HEK293 (cell line): Measurements from ENCODE around the gene WNT8B.

Experiments used
- CTCF ChIA-PET: fragments of 350-600 bp; formaldehyde crosslinking; extraction: SDS; loops from one replicate; lab custom pipeline; 2021; ENCODE audit warnings: antibody characterized with exemption; lab: Yijun Ruan, JAX
- POLR2A ChIA-PET: fragments of 300-600 bp; formaldehyde crosslinking; extraction: SDS; loops from one replicate; lab custom pipeline; 2020; ENCODE audit warnings: antibody characterized with exemption, inconsistent platforms; lab: Yijun Ruan, JAX
- H3K27ac ChIP-seq: fragments of 200-500 bp; sonication (Bioruptor generic); 2 replicates; pipeline ENCODE4 v1.5.1; 2014; ENCODE audit warnings: low read depth, low read length, control low read depth, inconsistent platforms; ENCODE audit errors: extremely low read depth
- H3K36me3 ChIP-seq, 2 experiments: fragments of 200-500 bp in 1 of 2; sonication (Bioruptor generic) in 1 of 2; 1 replicate in 1 of 2; 2 replicates in 1 of 2; pipeline ENCODE4 v1.5.1; 2014 to 2017; ENCODE audit warnings: inconsistent platforms in 2 of 2, low read length in 2 of 2; ENCODE audit not compliant: control insufficient read depth in 2 of 2, insufficient read depth in 1 of 2
- H3K4me1 ChIP-seq: fragments of 200-500 bp; sonication (Bioruptor generic); 2 replicates; pipeline ENCODE4 v1.5.1; 2014; ENCODE audit warnings: mild to moderate bottlenecking, low read length, inconsistent platforms; ENCODE audit not compliant: control insufficient read depth, insufficient read depth
- H3K4me3 ChIP-seq: 2 replicates; pipeline ENCODE4 v1.5.1; 2011; ENCODE audit warnings: low read depth, mild to moderate bottlenecking, control low read depth, low read length, moderate library complexity
- H3K9me3 ChIP-seq: fragments of 200-500 bp; sonication (Bioruptor generic); 2 replicates; pipeline ENCODE4 v1.5.1; 2014; ENCODE audit warnings: low read depth, low read length, inconsistent platforms; ENCODE audit not compliant: control insufficient read depth, insufficient read depth
- HOXC10 ChIP-seq: sonication (generic); formaldehyde crosslinking; IDR thresholded peaks from 2 replicates; pipeline ENCODE4 v1.8.1; 2023; ENCODE audit warnings: mild to moderate bottlenecking, missing genetic modification reagents
- KLF16 ChIP-seq: fragments of 450-650 bp; formaldehyde crosslinking; IDR thresholded peaks from 2 replicates; pipeline ENCODE4 v1.5.1; 2017; ENCODE audit warnings: missing biosample characterization, missing genetic modification characterization
- WT1 ChIP-seq: fragments of 450-650 bp; formaldehyde crosslinking; IDR thresholded peaks from 2 replicates; pipeline ENCODE4 v1.5.1; 2016; ENCODE audit warnings: missing biosample characterization, missing genetic modification characterization
- ZNF148 ChIP-seq: fragments of 450-650 bp; formaldehyde crosslinking; IDR thresholded peaks from 2 replicates; pipeline ENCODE4 v1.5.0; 2017; ENCODE audit warnings: missing biosample characterization, missing genetic modification characterization, borderline replicate concordance
- ZNF175 ChIP-seq: fragments of 450-650 bp; formaldehyde crosslinking; IDR thresholded peaks from 2 replicates; pipeline ENCODE4 v1.5.1; 2016; ENCODE audit warnings: missing biosample characterization, missing genetic modification characterization
- ZNF2 ChIP-seq: fragments of 450-650 bp; formaldehyde crosslinking; IDR thresholded peaks from 2 replicates; pipeline ENCODE4 v1.5.1; 2016; ENCODE audit warnings: missing biosample characterization, missing genetic modification characterization
- ZNF211 ChIP-seq: fragments of 450-650 bp; formaldehyde crosslinking; IDR thresholded peaks from 2 replicates; pipeline ENCODE4 v1.5.1; 2016; ENCODE audit warnings: low read depth, missing biosample characterization, missing genetic modification characterization
- ZNF214 ChIP-seq: fragments of 450-650 bp; formaldehyde crosslinking; IDR thresholded peaks from 2 replicates; pipeline ENCODE4 v1.5.1; 2017; ENCODE audit warnings: missing biosample characterization, mild to moderate bottlenecking, missing genetic modification characterization, borderline replicate concordance
- ZNF350 ChIP-seq: fragments of 450-650 bp; formaldehyde crosslinking; IDR thresholded peaks from 2 replicates; pipeline ENCODE4 v1.5.0; 2017; ENCODE audit warnings: missing biosample characterization, mild to moderate bottlenecking, missing genetic modification characterization
- ZNF398 ChIP-seq: fragments of 450-650 bp; formaldehyde crosslinking; IDR thresholded peaks from 2 replicates; pipeline ENCODE4 v1.5.1; 2017; ENCODE audit warnings: missing biosample characterization, missing genetic modification characterization
- ZNF404 ChIP-seq: fragments of 450-650 bp; formaldehyde crosslinking; IDR thresholded peaks from 2 replicates; pipeline ENCODE4 v1.5.1; 2017; ENCODE audit warnings: missing biosample characterization, missing genetic modification characterization
- ZNF514 ChIP-seq: fragments of 450-650 bp; formaldehyde crosslinking; IDR thresholded peaks from 2 replicates; pipeline ENCODE4 v1.5.1; 2016; ENCODE audit warnings: missing biosample characterization, missing genetic modification characterization
- ZNF558 ChIP-seq: fragments of 450-650 bp; formaldehyde crosslinking; IDR thresholded peaks from 2 replicates; pipeline ENCODE4 v1.5.1; 2016; ENCODE audit warnings: missing biosample characterization, missing genetic modification characterization
- ZNF664 ChIP-seq: fragments of 450-650 bp; formaldehyde crosslinking; IDR thresholded peaks from 2 replicates; pipeline ENCODE4 v1.5.1; 2016; ENCODE audit warnings: missing biosample characterization, missing genetic modification characterization
- ZNF747 ChIP-seq: fragments of 450-650 bp; formaldehyde crosslinking; IDR thresholded peaks from 2 replicates; pipeline ENCODE4 v1.5.1; 2016; ENCODE audit warnings: missing biosample characterization, missing genetic modification characterization
- TF ChIP-seq, protein P1 (sequence below): fragments of 450-650 bp; formaldehyde crosslinking; IDR thresholded peaks from 2 replicates; pipeline ENCODE4 v1.5.1; 2016; ENCODE audit warnings: missing biosample characterization, missing genetic modification characterization
- TF ChIP-seq, protein P2 (sequence below): fragments of 450-650 bp; formaldehyde crosslinking; IDR thresholded peaks from 2 replicates; pipeline ENCODE4 v1.5.1; 2017; ENCODE audit warnings: missing biosample characterization, mild to moderate bottlenecking, missing genetic modification characterization, moderate library complexity
- TF ChIP-seq, protein P3 (sequence below): fragments of 450-650 bp; formaldehyde crosslinking; IDR thresholded peaks from 2 replicates; pipeline ENCODE4 v1.5.1; 2016; ENCODE audit warnings: missing biosample characterization, missing genetic modification characterization
- TF ChIP-seq, protein P4 (sequence below): fragments of 450-650 bp; IDR thresholded peaks from 2 replicates; pipeline ENCODE4 v1.5.1; 2018; ENCODE audit warnings: missing biosample characterization, mild to moderate bottlenecking, missing genetic modification characterization
- TF ChIP-seq, protein P5 (sequence below): fragments of 450-650 bp; formaldehyde crosslinking; IDR thresholded peaks from 2 replicates; pipeline ENCODE4 v1.5.1; 2016; ENCODE audit warnings: missing biosample characterization, missing genetic modification characterization

Gene WNT8B

DNA sequence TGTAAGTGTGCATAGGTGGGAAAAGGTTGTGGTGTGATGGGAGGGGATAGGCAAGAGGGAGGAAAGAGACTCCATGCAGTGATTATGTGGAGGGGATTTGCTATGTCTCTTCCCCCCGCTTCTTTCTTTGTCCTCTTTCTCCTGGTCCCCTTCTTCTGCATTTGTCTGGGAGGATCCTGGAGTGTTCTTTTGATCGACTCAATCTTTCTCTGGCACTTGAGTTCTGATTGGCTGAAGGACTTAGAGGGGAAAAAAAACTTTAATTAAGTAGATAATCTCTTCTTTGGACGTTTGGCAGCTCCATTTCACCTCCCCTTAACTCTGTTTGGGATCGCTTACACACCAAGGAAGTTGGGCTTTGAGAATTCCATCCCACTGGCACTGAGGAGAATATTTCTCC, at the start of gene WNT8B:
WNT8B (plus strand) TSS at position 301 of the 400 bp plus-strand sequence. CDS start 160 bp downstream, outside the sequence.
- no peaks in the 10 kb centered on the region for H3K36me3 ChIP-seq
- H3K27ac ChIP-seq: no peak within 1 kb of the TSS
- TF ChIP-seq ZNF664 (no peak), ZNF514 (tag by site-specific recombination) (no peak), ZNF747 (tag by site-specific recombination) (no peak), ZNF2 (tag by site-specific recombination) (no peak), HOXC10 (no peak), ZNF175 (tag by site-specific recombination) (no peak), ZNF404 (tag by site-specific recombination) (no peak), ZNF350 (tag by site-specific recombination) (no peak), ZNF558 (tag by site-specific recombination) (no peak), KLF16 (tag by site-specific recombination) (no peak), ZNF398 (tag by site-specific recombination) (no peak), ZNF148 (no peak), ZNF211 (tag by site-specific recombination) (no peak), ZNF214 (tag by site-specific recombination) (no peak), WT1 (tag by site-specific recombination) (no peak)
- TF ChIP-seq, protein P1, sequence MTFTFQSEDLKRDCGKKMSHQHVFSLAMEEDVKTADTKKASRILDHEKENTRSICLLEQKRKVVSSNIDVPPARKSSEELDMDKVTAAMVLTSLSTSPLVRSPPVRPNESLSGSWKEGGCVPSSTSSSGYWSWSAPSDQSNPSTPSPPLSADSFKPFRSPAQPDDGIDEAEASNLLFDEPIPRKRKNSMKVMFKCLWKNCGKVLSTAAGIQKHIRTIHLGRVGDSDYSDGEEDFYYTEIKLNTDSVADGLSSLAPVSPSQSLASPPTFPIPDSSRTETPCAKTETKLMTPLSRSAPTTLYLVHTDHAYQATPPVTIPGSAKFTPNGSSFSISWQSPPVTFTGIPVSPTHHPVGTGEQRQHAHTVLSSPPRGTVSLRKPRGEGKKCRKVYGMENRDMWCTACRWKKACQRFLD (tag by site-specific recombination): no peak
- TF ChIP-seq, protein P2, sequence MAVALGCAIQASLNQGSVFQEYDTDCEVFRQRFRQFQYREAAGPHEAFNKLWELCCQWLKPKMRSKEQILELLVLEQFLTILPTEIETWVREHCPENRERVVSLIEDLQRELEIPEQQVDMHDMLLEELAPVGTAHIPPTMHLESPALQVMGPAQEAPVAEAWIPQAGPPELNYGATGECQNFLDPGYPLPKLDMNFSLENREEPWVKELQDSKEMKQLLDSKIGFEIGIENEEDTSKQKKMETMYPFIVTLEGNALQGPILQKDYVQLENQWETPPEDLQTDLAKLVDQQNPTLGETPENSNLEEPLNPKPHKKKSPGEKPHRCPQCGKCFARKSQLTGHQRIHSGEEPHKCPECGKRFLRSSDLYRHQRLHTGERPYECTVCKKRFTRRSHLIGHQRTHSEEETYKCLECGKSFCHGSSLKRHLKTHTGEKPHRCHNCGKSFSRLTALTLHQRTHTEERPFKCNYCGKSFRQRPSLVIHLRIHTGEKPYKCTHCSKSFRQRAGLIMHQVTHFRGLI (tag by site-specific recombination): no peak
- TF ChIP-seq, protein P3, sequence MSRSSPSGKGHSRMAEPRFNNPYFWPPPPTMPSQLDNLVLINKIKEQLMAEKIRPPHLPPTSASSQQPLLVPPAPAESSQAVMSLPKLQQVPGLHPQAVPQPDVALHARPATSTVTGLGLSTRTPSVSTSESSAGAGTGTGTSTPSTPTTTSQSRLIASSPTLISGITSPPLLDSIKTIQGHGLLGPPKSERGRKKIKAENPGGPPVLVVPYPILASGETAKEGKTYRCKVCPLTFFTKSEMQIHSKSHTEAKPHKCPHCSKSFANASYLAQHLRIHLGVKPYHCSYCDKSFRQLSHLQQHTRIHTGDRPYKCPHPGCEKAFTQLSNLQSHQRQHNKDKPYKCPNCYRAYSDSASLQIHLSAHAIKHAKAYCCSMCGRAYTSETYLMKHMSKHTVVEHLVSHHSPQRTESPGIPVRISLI: no peak
- TF ChIP-seq, protein P4, sequence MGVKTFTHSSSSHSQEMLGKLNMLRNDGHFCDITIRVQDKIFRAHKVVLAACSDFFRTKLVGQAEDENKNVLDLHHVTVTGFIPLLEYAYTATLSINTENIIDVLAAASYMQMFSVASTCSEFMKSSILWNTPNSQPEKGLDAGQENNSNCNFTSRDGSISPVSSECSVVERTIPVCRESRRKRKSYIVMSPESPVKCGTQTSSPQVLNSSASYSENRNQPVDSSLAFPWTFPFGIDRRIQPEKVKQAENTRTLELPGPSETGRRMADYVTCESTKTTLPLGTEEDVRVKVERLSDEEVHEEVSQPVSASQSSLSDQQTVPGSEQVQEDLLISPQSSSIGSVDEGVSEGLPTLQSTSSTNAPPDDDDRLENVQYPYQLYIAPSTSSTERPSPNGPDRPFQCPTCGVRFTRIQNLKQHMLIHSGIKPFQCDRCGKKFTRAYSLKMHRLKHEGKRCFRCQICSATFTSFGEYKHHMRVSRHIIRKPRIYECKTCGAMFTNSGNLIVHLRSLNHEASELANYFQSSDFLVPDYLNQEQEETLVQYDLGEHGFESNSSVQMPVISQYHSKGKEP (tag by site-specific recombination): no peak
- TF ChIP-seq, protein P5, sequence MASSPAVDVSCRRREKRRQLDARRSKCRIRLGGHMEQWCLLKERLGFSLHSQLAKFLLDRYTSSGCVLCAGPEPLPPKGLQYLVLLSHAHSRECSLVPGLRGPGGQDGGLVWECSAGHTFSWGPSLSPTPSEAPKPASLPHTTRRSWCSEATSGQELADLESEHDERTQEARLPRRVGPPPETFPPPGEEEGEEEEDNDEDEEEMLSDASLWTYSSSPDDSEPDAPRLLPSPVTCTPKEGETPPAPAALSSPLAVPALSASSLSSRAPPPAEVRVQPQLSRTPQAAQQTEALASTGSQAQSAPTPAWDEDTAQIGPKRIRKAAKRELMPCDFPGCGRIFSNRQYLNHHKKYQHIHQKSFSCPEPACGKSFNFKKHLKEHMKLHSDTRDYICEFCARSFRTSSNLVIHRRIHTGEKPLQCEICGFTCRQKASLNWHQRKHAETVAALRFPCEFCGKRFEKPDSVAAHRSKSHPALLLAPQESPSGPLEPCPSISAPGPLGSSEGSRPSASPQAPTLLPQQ (tag by site-specific recombination): no peak
- no peak within 1 kb of the TSS for H3K4me3 ChIP-seq
- ChIA-PET POLR2A (no interaction called here), CTCF (interaction anchor here (0.8 kb wide), 1 partner anchor 161 kb away, joined by 3 read pairs; no protein-coding TSS in a partner anchor)
- no peaks in the 10 kb centered on the region for H3K4me1 ChIP-seq
- no peaks in the 10 kb centered on the region for H3K9me3 ChIP-seq
